Activated naive CD8-positive, alpha-beta T cell treated with anti-CD3 and anti-CD28 coated beads, Interleukin-2, amount 10 ng/mL, durations not matched to agents 7 days and 5 days (primary cell): ENCODE measurements around the gene CEP76. TPM values are rescaled to one million over a fixed set of nuclear protein-coding genes. Genes with fewer than 3 reads are reported as not detected.
"Not testable (repeated sequence)": the region's sequence is repeated elsewhere in the genome, so short reads cannot be mapped to it uniquely, and the experiment has no call there.

Experiments
- ATAC-seq: fragments of 150-1000 bp; cut with Tn5 transposase; one replicate; pipeline ENCODE4 v1.10.0; 2021; ENCODE audit warnings: low read depth, moderate library complexity
- POLR2A ChIA-PET: fragments of 350-600 bp; sonication (Branson Sonifier 250); formaldehyde crosslinking; loops from one replicate; lab custom pipeline; 2021; ENCODE audit warnings: antibody characterized with exemption; lab: Charles Lee
- DNase-seq: peaks from one replicate; pipeline ENCODE4 v3.0.0; 2021
- H3K27ac Mint-ChIP-seq: one replicate; pipeline ENCODE4 v1.8.0; 2022; ENCODE audit warnings: mild to moderate bottlenecking, mixed read lengths
- H3K27me3 Mint-ChIP-seq: one replicate; pipeline ENCODE4 v1.8.0; 2022; ENCODE audit warnings: mild to moderate bottlenecking, moderate library complexity, mixed read lengths
- H3K36me3 Mint-ChIP-seq: one replicate; pipeline ENCODE4 v1.8.0; 2021; ENCODE audit warnings: mild to moderate bottlenecking, mixed read lengths
- H3K4me1 Mint-ChIP-seq: one replicate; pipeline ENCODE4 v1.8.0; 2021; ENCODE audit warnings: mixed read lengths
- H3K4me3 Mint-ChIP-seq: one replicate; pipeline ENCODE4 v1.8.0; 2022; ENCODE audit warnings: mild to moderate bottlenecking, moderate library complexity, mixed read lengths
- H3K9me3 Mint-ChIP-seq: one replicate; pipeline ENCODE4 v1.8.0; 2021; ENCODE audit warnings: mixed read lengths
- total RNA-seq, 2 experiments: library from RNA; stranded (reverse); gene quantifications; one replicate each; pipeline ENCODE4 v1.2.3, GENCODE V29; 2021

The CEP76 gene
- total RNA-seq, 2 experiments from 2014 or later: 12.4 to 14.4 TPM

GRCh38 chr18:12647773-12648172, 54.8 kb downstream of the CEP76 start:
- Mint-ChIP-seq H3K27me3 (peaks cover 12% of the 10 kb centered on the region), H3K36me3 (no peaks in the 10 kb centered on the region), H3K9me3 (no peaks in the 10 kb centered on the region), H3K27ac (no peak overlapping the region), H3K4me3 (no peak overlapping the region), H3K4me1 (peaks cover 3% of the 10 kb centered on the region)
- POLR2A ChIA-PET: no interaction called here
- DNase-seq (no peak), ATAC-seq (no peak)

- ATAC-seq (no peak), DNase-seq (no peak)
- no peak overlapping the region for H3K4me3 Mint-ChIP-seq
- no peaks in the 10 kb centered on the region for H3K4me1 Mint-ChIP-seq
- H3K27ac Mint-ChIP-seq: no peak overlapping the region
- peaks cover 16% of the 10 kb centered on the region for H3K27me3 Mint-ChIP-seq
- H3K9me3 Mint-ChIP-seq: no peaks in the 10 kb centered on the region
- no peaks in the 10 kb centered on the region for H3K36me3 Mint-ChIP-seq
- POLR2A ChIA-PET: no interaction called here
Measured at GRCh38 chr18:12645751-12646203, 56.7 kb downstream of the CEP76 start.

- DNase-seq: no peak
- no peak for ATAC-seq
- H3K9me3 Mint-ChIP-seq: no peaks in the 10 kb centered on the region
- H3K4me1 Mint-ChIP-seq: no peaks in the 10 kb centered on the region
- H3K4me3 Mint-ChIP-seq: no peak overlapping the region
- POLR2A ChIA-PET: no interaction called here
- no peaks in the 10 kb centered on the region for H3K36me3 Mint-ChIP-seq
- H3K27ac Mint-ChIP-seq: no peak overlapping the region
- peaks cover 16% of the 10 kb centered on the region for H3K27me3 Mint-ChIP-seq
Measured at GRCh38 chr18:12645254-12645653, 57.3 kb downstream of the CEP76 start.

GRCh38 chr18:12643756-12644155, 58.8 kb downstream of the CEP76 start:
- H3K36me3 Mint-ChIP-seq, ATAC-seq, H3K4me3 Mint-ChIP-seq, POLR2A ChIA-PET, H3K27ac Mint-ChIP-seq, H3K9me3 Mint-ChIP-seq, DNase-seq, H3K4me1 Mint-ChIP-seq: not testable (repeated sequence)
- peaks cover 16% of the 10 kb centered on the region for H3K27me3 Mint-ChIP-seq

GRCh38 chr18:12640881-12641200, 61.7 kb downstream of the CEP76 start:
- peaks cover 18% of the 10 kb centered on the region for H3K27me3 Mint-ChIP-seq
- H3K27ac Mint-ChIP-seq: no peak overlapping the region
- H3K4me3 Mint-ChIP-seq: no peak overlapping the region
- ATAC-seq: no peak
- DNase-seq: no peak
- H3K9me3 Mint-ChIP-seq: no peaks in the 10 kb centered on the region
- POLR2A ChIA-PET: no interaction called here
- H3K4me1 Mint-ChIP-seq: peaks cover 2% of the 10 kb centered on the region
- H3K36me3 Mint-ChIP-seq: no peaks in the 10 kb centered on the region

GRCh38 chr18:12639990-12640880, 62.3 kb downstream of the CEP76 start:
- POLR2A ChIA-PET: interaction anchor here (0.8 kb wide), 1 partner anchor 264 kb away, joined by 3 read pairs; no protein-coding TSS in a partner anchor
- ATAC-seq (no peak), DNase-seq (no peak)
- Mint-ChIP-seq H3K4me3 (no peak overlapping the region), H3K4me1 (peaks cover 2% of the 10 kb centered on the region), H3K9me3 (no peaks in the 10 kb centered on the region), H3K36me3 (no peaks in the 10 kb centered on the region), H3K27ac (no peak overlapping the region), H3K27me3 (peaks cover 15% of the 10 kb centered on the region)

- H3K27me3 Mint-ChIP-seq: peaks cover 14% of the 10 kb centered on the region
- H3K27ac Mint-ChIP-seq: no peak overlapping the region
- peaks cover 2% of the 10 kb centered on the region for H3K4me1 Mint-ChIP-seq
- no peaks in the 10 kb centered on the region for H3K9me3 Mint-ChIP-seq
- POLR2A ChIA-PET: no interaction called here
- no peak overlapping the region for H3K4me3 Mint-ChIP-seq
- no peak for DNase-seq
- H3K36me3 Mint-ChIP-seq: no peaks in the 10 kb centered on the region
- no peak for ATAC-seq
Measured at GRCh38 chr18:12638644-12639124, 63.8 kb downstream of the CEP76 start.

- DNase-seq (no peak), ATAC-seq (no peak)
- Mint-ChIP-seq H3K4me3 (no peak overlapping the region), H3K9me3 (no peaks in the 10 kb centered on the region), H3K27ac (no peak overlapping the region), H3K36me3 (no peaks in the 10 kb centered on the region), H3K27me3 (peaks cover 10% of the 10 kb centered on the region), H3K4me1 (peaks cover 2% of the 10 kb centered on the region)
- POLR2A ChIA-PET: no interaction called here
Measured at GRCh38 chr18:12637901-12638643, 64.5 kb downstream of the CEP76 start.

- Mint-ChIP-seq H3K4me1 (peaks cover 2% of the 10 kb centered on the region), H3K4me3 (no peak overlapping the region), H3K9me3 (no peaks in the 10 kb centered on the region), H3K27ac (no peak overlapping the region), H3K36me3 (no peaks in the 10 kb centered on the region), H3K27me3 (peaks cover 6% of the 10 kb centered on the region)
- POLR2A ChIA-PET: no interaction called here
- ATAC-seq (no peak), DNase-seq (no peak)
Measured at GRCh38 chr18:12637393-12637792, 65.1 kb downstream of the CEP76 start.

- Mint-ChIP-seq H3K4me1 (peaks cover 2% of the 10 kb centered on the region), H3K9me3 (peaks cover 1% of the 10 kb centered on the region), H3K27ac (no peak overlapping the region), H3K36me3 (no peaks in the 10 kb centered on the region), H3K27me3 (peaks cover 6% of the 10 kb centered on the region), H3K4me3 (no peak overlapping the region)
- DNase-seq: no peak
- no peak for ATAC-seq
- POLR2A ChIA-PET: no interaction called here
Measured at GRCh38 chr18:12631831-12632477, 70.6 kb downstream of the CEP76 start.

- ATAC-seq (no peak), DNase-seq (no peak)
- Mint-ChIP-seq H3K27ac (no peak overlapping the region), H3K36me3 (no peaks in the 10 kb centered on the region), H3K27me3 (peaks cover 6% of the 10 kb centered on the region), H3K4me3 (no peak overlapping the region), H3K4me1 (no peaks in the 10 kb centered on the region), H3K9me3 (peaks cover 1% of the 10 kb centered on the region)
- POLR2A ChIA-PET: no interaction called here
Measured at GRCh38 chr18:12630136-12630535, 72.4 kb downstream of the CEP76 start.

GRCh38 chr18:12628706-12629702, 73.5 kb downstream of the CEP76 start:
- POLR2A ChIA-PET: no interaction called here
- Mint-ChIP-seq H3K4me1 (no peaks in the 10 kb centered on the region), H3K27ac (no peak overlapping the region), H3K4me3 (no peak overlapping the region), H3K36me3 (no peaks in the 10 kb centered on the region), H3K27me3 (peaks cover 6% of the 10 kb centered on the region), H3K9me3 (peaks cover 1% of the 10 kb centered on the region)
- no peak for ATAC-seq
- DNase-seq: no peak
